NCI-H345 treated with DMSO at 0.1 percent for 48 hours (cell line): ENCODE data around the gene LHPP.
"Not testable (repeated sequence)": the region's sequence is repeated elsewhere in the genome, so short reads cannot be mapped to it uniquely, and the experiment has no call there.

Experiments
- DNase-seq: peaks from one replicate; lab custom pipeline; 2025; ENCODE audit not compliant: unreplicated experiment; lab: John Stamatoyannopoulos, UW

LHPP gene

GRCh38 chr10:124569623-124570470 is 108.2 kb downstream of the LHPP start:
- DNase-seq: no peak

GRCh38 chr10:124570646-124571045 is 109.0 kb downstream of the LHPP start:
- DNase-seq: no peak

DNA sequence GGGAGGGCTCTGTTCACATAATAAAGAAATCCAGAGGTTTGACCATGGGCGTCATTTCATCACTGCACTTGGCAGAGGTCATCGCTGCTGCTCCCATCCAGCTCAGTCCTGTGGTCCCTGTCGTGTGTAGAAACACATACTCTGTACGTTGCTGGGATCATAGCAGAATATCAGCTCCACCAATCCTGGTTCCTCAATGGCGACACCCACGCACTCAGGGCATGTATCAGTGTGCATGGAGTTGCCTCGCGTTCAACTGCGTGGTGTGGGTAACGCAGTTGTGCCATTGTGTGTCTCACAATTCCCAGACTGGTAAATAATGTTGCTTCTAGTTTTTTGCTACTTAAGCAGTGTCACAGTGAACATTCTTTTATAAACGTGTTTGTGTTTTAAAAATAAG is 111.1 kb downstream of the LHPP start:
- no peak for DNase-seq

DNA sequence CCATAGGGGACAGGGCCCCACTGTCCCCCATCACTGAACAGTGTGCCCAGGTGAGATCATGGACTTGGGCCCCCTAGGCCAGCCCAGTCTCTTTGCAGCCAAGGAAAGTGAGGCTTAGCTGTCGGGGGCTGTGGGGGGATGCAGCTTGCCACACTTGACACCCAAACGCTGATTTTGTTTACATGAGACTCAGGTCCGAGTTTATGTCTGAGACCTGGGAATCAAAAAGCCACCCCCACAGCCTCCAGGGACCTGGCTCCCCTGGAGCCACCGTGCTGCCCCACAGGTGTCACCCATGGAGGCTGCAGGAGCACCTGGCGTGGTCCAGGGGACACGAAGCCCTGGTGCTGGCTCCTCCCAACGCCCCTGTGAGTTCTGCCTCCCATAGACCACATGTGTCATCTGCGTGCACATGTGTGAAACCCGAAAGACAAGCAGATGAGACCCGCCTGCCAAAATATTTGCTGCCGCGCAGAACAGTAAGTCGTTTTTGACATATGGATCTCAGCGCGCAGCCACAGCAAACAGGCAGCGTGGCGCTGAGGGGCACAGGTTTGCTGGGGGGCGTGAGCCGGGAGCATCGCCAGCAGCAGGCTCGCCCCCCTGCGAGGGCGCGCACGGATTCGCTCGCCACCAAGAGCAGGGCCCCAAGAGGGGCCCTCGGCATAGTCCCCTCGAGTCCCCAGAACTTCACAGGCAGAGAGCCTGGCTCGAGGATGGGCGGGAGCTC is 112.3 kb downstream of the LHPP start:
- DNase-seq: no peak

DNA sequence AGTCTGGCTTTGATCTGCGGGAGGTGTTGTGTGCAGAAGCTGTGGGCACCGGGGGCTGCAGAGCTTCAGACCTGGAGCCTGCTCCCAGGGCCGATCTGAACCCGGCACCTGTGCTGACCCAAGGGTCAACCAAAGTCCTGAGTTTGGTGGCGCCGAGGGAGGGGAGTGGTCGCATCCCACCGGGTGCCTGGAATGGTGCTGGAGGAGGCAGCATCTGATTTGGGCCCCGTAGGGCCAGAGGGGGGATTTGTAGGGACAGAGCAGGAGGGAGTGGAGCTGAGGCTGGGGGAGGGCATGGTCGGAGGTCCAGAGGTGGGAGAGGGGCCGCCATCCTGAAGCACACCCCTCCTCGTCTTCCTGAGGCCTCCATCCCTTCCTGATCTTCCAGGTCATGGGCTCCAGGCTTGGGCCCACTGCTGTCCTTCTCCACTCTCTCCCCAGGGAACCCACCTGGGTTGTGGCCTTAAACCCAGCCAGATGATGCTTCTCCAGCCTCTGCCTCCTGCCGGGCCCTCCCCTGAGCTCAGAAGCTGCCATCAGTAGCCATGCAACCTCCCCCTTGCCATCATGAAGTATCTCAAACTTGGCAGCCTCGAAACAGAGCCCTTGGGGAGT is 112.9 kb downstream of the LHPP start:
- no peak for DNase-seq

- no peak for DNase-seq
These were observed 113.7 kb downstream of the LHPP start for GRCh38 chr10:124575107-124576035.

GRCh38 chr10:124576526-124577420 is 115.2 kb downstream of the LHPP start:
- DNase-seq: no peak

GRCh38 chr10:124577651-124578050 is 116.0 kb downstream of the LHPP start:
- no peak for DNase-seq

DNA sequence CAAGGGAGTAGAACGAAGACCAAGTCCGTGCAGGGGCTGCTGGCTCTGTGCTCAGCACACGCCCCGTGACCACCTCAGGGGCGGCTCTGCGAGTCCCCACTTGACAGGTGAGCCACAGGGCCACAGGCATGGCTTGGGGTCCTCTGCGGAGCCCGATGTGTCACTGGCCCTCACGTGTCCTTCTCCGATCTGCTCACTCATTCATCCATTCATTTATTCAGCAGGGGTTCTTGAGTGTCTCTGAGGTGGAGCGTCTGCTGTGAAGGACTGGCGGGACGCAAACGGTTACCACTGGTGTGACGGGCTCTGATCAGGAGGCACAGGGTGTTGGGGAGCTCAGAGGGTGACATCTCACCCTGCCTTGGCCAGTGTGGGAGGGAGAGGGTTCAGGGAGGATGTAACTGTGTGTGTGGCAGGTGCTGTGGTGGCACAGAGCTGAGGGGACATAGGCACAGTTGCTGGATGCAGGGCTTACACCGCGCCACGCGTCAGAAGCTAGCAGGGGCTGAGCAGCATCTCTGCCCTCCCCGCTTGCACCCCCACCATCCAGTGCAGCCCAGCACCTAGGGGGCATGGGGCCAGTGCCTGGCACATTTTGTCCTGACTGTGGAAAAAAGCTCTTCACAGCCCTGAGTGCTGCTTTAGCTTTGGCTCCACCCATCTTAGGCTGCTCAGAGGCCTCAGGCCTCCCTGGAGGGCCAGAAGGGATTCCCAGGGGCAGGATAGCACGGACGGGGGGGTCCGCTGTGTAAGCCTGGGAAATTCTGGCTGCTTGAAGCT is 116.8 kb downstream of the LHPP start:
- DNase-seq: no peak

DNA sequence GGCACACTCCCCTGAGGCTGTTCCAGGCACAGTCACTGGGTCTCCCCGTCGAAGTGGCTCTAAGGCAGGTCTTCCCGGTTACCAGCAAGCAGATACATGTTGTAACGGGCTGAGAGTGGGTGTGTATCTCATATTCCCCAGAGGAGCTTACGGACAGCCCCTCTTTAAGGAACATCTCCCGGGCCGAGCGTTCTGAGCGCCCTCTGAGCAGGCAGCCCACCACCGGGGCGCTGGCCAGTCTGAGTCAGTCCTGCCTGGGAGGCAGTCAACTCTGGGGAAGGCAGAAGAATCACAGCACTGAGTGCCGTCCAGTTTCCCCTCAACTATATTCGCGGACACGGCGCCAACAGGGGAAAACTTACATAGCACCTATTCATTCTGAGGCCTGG is 117.4 kb downstream of the LHPP start:
- no peak for DNase-seq

DNA sequence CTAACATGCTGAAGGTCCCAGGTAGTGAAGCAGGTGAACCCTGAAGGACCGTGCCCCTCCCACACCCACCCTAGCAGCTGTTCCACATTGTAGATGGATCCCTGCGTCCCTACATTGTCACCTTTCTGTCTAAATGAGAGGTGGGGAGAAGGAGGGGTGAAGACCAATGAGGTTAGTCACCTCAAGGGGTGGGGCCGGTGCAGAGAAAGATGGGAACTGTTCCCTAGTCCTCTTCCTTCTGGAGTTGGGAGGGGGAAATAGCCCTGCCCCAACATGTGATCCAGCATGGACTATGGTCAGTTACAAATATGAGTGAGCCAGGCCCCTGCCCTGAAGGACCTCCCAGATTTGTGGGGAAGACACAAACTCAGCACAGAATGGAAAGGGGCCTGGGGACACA is 124.5 kb downstream of the LHPP start:
- no peak for DNase-seq

DNA sequence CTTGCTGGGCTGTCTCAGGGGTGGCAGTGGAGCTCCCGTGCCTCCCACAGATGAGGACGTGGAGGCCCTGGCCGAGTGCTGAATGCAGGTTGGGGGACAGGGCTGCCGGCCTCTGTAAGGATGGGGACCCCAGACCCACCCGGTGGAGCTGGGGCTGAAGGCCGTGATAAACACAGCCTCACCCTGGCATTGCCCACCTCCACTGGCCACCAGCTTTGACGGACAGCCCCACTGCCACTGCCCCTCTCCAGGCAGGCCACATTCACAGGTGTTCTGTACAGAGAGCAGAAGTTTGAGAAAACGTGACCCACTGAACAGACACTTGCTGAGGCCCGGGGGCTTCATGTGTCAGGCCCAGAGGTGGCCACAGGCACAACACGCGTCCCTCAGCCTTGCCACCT is 126.2 kb downstream of the LHPP start:
- DNase-seq: no peak

DNA sequence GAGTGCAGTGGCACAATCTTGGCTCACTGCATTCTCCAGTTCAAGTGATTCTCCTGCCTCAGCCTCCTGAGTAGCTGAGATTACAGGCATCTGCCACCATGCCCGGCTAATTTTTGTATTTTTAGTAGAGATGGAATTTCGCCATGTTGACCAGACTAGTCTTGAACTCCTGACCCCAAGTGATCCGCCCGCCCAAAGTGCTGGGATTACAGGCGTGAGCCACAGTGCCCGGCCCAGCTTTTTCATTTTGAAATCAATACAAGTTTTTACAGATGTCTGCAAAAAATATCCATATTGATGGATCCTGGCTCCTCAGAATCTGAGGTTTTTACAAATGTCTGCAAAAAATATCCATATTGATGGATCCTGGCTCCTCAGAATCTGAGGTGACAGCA is 126.7 kb downstream of the LHPP start:
- not testable (repeated sequence) for DNase-seq

DNA sequence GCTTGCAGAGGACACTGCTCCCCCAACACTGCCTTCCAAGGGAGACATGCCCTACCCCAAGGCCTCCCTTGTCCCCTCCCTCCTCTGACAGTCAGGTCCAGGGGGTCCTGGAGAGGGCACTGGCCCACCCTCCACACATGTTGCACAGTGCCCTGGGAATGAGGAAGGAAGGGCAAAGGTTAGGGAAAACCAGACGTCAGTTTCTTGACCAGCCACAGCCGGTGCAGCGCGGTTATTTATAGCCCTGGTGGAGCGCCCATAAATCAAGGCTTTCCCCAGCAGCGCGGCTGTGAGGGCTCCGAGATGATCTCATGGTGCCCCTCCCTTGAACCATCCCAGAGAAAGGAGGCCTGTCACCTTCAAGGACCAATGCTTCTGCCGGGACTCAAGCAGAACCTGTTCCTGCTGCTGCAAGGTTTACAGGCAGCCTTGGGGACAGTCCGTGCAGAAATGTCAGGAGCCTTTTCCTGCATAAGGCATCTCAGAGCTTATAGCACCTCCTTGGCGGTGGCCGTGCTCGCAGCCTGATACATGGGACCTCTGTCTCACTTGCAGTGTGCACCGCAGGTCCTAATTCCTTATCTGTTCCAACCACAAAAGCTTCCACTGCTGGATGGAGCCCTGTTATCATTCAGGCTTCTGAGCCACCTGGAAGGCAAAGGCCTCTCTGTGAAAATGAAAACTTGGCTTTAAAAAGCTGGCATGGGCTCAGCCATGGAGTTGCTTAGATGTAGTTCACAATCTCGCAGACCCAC is 127.3 kb downstream of the LHPP start:
- no peak for DNase-seq

DNA sequence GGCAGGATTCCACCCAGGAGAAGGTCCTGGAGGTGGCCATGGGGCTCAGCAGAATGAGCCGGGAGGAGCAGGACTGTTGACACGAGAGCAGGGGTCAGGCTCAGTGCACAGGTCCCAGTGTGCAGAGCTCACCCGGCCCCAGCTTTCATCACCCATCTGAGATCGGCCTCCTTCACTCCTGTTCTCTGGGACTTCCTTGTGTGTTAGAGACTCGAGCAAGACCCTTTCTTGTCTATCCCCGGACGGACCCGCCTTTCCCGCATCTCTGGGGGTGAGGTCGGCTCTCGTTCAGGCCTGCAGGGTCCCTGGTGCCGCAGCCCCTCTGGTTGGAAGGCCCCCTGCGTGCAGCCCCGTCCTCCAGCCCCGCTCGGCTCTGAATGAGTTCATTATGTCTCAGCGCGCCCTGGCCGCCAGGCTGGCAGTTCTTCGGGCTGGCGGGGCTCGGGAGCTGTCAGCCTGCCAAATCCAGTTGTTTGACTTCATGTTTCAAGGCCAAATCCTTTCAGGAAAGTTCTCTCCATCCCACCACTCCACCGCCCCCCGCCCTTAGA is 127.9 kb downstream of the LHPP start:
- no peak for DNase-seq

DNA sequence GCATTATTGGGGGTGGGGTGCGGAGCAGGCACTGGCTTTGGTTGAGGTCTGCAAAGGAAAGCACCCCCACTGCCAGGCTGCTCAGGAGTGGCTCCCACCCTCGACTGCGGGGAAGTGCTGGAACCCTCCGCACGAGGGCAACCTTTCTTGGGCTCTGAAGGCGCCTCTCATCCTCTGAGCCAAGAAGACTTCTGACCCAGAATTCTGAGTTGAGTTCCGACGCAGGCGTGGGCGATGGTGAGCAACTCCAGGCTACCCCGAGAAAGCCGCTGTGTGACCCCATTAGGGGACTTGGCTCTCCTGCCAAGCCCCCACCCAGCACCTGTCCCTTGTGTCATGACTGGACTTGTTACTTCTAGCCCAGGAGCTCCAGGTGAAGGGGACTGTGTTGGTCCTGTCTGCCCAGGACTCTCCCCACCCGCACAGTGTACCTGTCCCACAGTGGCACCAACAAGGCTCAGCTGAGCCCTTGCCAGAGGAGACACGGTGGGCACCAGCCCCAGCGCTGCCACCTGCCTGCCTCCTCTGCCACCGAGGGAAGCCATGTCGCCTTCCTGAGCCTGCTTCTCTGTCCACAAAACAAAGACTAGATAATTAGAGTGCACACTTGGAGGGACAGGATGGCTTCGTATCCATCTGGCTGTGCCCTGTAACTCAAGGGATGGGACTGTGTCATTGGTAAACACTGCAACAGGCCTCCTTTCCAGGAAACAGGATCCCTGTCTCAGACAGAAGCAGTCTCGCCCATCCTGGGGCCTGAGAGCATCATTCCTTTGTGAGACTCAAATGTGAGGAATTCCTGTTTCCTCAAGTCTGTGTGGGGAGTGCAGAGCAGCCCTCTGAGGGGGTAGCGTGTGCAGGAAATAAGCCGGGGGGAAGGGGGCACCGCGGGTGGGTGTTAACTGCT is 128.8 kb downstream of the LHPP start:
- no peak for DNase-seq

GRCh38 chr10:124591123-124591495 is 129.5 kb downstream of the LHPP start:
- no peak for DNase-seq
